SK-N-SH (cell line): ENCODE results near the gene SIL1. TPM values are rescaled to one million over a fixed set of nuclear protein-coding genes. Genes with fewer than 3 reads are reported as not detected.

ENCODE experiments used
- CTCF ChIA-PET: fragments of 300-600, 350-600 bp; formaldehyde crosslinking; extraction: SDS; loops from one replicate; lab custom pipeline; 2021; lab: Yijun Ruan, JAX
- POLR2A ChIA-PET: fragments of 350-600 bp; sonication (Branson Sonifier 250); formaldehyde crosslinking; extraction: SDS; loops from one replicate; lab custom pipeline; 2020; ENCODE audit warnings: antibody characterized with exemption, inconsistent platforms; lab: Yijun Ruan, JAX
- DNase-seq: peaks from one replicate; pipeline ENCODE4 v3.0.0; 2012
- H2AFZ ChIP-seq: fragments of 200-600 bp; sonication (generic); 2 replicates; pipeline ENCODE4 v1.8.1; 2016; ENCODE audit warnings: antibody characterized with exemption, mild to moderate bottlenecking, low read depth
- H3F3A ChIP-seq: fragments of 200-600 bp; sonication (generic); replicated peaks from 2 replicates; pipeline ENCODE3; 2016; ENCODE audit warnings: antibody characterized with exemption, mild to moderate bottlenecking; ENCODE audit not compliant: insufficient read depth
- H3K27ac ChIP-seq, 2 experiments: fragments of 200-500 bp in 1 of 2; fragments of 200-600 bp in 1 of 2; sonication (Bioruptor generic) in 1 of 2; sonication (generic), shearing (Covaris generic) in 1 of 2; 2 replicates each; pipeline versions ENCODE4 v1.5.1 to v1.6.1; 2014 to 2016; ENCODE audit warnings: low read depth in 2 of 2, inconsistent platforms in 1 of 2, low read length in 1 of 2, mild to moderate bottlenecking in 1 of 2, mixed read lengths in 1 of 2
- H3K27me3 ChIP-seq: fragments of 200-600 bp; sonication (generic), shearing (Covaris generic); 2 replicates; pipeline ENCODE4 v1.6.1; 2016; ENCODE audit warnings: mixed run types; ENCODE audit not compliant: insufficient read depth
- H3K36me3 ChIP-seq, 2 experiments: fragments of 200-500 bp in 1 of 2; fragments of 200-600 bp in 1 of 2; sonication (Bioruptor generic) in 1 of 2; sonication (generic) in 1 of 2; replicated peaks in 1 of 2; 2 replicates each; pipeline versions ENCODE3 to v1.5.1; 2014 to 2016; ENCODE audit warnings: low read length in 1 of 2, mild to moderate bottlenecking in 1 of 2; ENCODE audit not compliant: insufficient read depth in 2 of 2, control insufficient read depth in 1 of 2
- H3K4me1 ChIP-seq, 2 experiments: fragments of 200-500 bp in 1 of 2; fragments of 200-600 bp in 1 of 2; sonication (Bioruptor generic) in 1 of 2; sonication (generic), shearing (Covaris generic) in 1 of 2; 2 replicates each; pipeline versions ENCODE4 v1.5.1 to v1.6.1; 2014 to 2016; ENCODE audit warnings: low read depth in 1 of 2, low read length in 1 of 2, mixed run types in 1 of 2; ENCODE audit not compliant: insufficient read depth in 2 of 2, control insufficient read depth in 1 of 2
- H3K4me2 ChIP-seq: fragments of 200-600 bp; sonication (generic), shearing (Covaris generic); 2 replicates; pipeline ENCODE4 v1.6.1; 2017; ENCODE audit warnings: mixed run types
- H3K4me3 ChIP-seq, 2 experiments: fragments of 200-500 bp in 1 of 2; fragments of 200-600 bp in 1 of 2; sonication (Bioruptor generic) in 1 of 2; sonication (generic), shearing (Covaris generic) in 1 of 2; 2 replicates each; pipeline versions ENCODE4 v1.5.1 to v1.8.1; 2014 to 2016; ENCODE audit warnings: low read depth in 2 of 2, inconsistent platforms in 1 of 2, low read length in 1 of 2, mild to moderate bottlenecking in 1 of 2, mixed read lengths in 1 of 2, moderate library complexity in 1 of 2
- H3K79me2 ChIP-seq: fragments of 200-600 bp; sonication (generic); 2 replicates; pipeline ENCODE4 v1.8.1; 2017; ENCODE audit warnings: mild to moderate bottlenecking; ENCODE audit not compliant: insufficient read depth
- H3K9ac ChIP-seq: fragments of 200-600 bp; sonication (generic); 2 replicates; pipeline ENCODE4 v1.6.1; 2017; ENCODE audit warnings: mixed run types
- H3K9me2 ChIP-seq: fragments of 200-600 bp; sonication (generic); 2 replicates; pipeline ENCODE4 v1.6.1; 2017; ENCODE audit warnings: mixed run types
- H3K9me3 ChIP-seq: fragments of 200-600 bp; sonication (generic); 2 replicates; pipeline ENCODE4 v1.6.1; 2017; ENCODE audit warnings: mixed run types, mild to moderate bottlenecking, moderate library complexity
- H4K20me1 ChIP-seq: fragments of 200-600 bp; sonication (generic); 2 replicates; pipeline ENCODE4 v1.6.1; 2017; ENCODE audit warnings: mild to moderate bottlenecking, mixed run types; ENCODE audit not compliant: insufficient read depth
- CHD2 ChIP-seq: fragments of 150-350 bp; IDR thresholded peaks from 2 replicates; pipeline ENCODE4 v1.6.1; 2018; ENCODE audit warnings: low read length; ENCODE audit not compliant: partially characterized antibody
- EP300 ChIP-seq, 2 experiments: IDR thresholded peaks; 2 replicates each; pipeline versions ENCODE4 v1.4.0 to v1.6.1; 2012; ENCODE audit warnings: borderline replicate concordance in 1 of 2, low read depth in 1 of 2, low read length in 1 of 2
- FOSL2 ChIP-seq: IDR thresholded peaks from 2 replicates; pipeline ENCODE4 v1.4.0; 2012; ENCODE audit warnings: low read depth, mild to moderate bottlenecking, moderate library complexity, borderline replicate concordance
- FOXJ3 ChIP-seq: sonication (generic); formaldehyde crosslinking; IDR thresholded peaks from 2 replicates; pipeline ENCODE4 v1.5.1; 2020; ENCODE audit warnings: mild to moderate bottlenecking, missing genetic modification reagents
- GABPA ChIP-seq: IDR thresholded peaks from 2 replicates; pipeline ENCODE4 v1.4.0; 2012; ENCODE audit warnings: low read depth, mild to moderate bottlenecking
- GATA2 ChIP-seq: sonication (generic); formaldehyde crosslinking; IDR thresholded peaks from 2 replicates; pipeline ENCODE4 v1.5.0; 2020; ENCODE audit warnings: mild to moderate bottlenecking, missing genetic modification reagents
- IRF3 ChIP-seq: fragments of 150-350 bp; IDR thresholded peaks from 2 replicates; pipeline ENCODE4 v1.6.1; 2016; ENCODE audit warnings: mild to moderate bottlenecking, low read depth, low read length
- JUND ChIP-seq: IDR thresholded peaks from 2 replicates; pipeline ENCODE4 v1.4.0; 2012
- MEF2A ChIP-seq: IDR thresholded peaks from 2 replicates; pipeline ENCODE4 v1.4.0; 2012; ENCODE audit warnings: low read depth, borderline replicate concordance
- MXI1 ChIP-seq: IDR thresholded peaks from 2 replicates; pipeline ENCODE4 v1.6.1; 2012; ENCODE audit warnings: mild to moderate bottlenecking, low read depth, low read length, improper control_type of control experiment
- NFIC ChIP-seq: IDR thresholded peaks from 2 replicates; pipeline ENCODE4 v1.4.0; 2012; ENCODE audit warnings: borderline replicate concordance
- PBX3 ChIP-seq: IDR thresholded peaks from 2 replicates; pipeline ENCODE4; 2012
- POLR2AphosphoS5 ChIP-seq: IDR thresholded peaks from 2 replicates; pipeline ENCODE4 v1.6.1; 2012; ENCODE audit warnings: low read depth, low read length
- RAD21 ChIP-seq: IDR thresholded peaks from 2 replicates; pipeline ENCODE4 v1.6.1; 2012; ENCODE audit warnings: mild to moderate bottlenecking, low read length
- RCOR1 ChIP-seq: fragments of 150-350 bp; IDR thresholded peaks from 2 replicates; pipeline ENCODE4 v1.6.1; 2017; ENCODE audit warnings: antibody characterized with exemption, low read length
- REST ChIP-seq: IDR thresholded peaks from 2 replicates; pipeline ENCODE4 v1.6.1; 2012; ENCODE audit warnings: mild to moderate bottlenecking, low read depth, low read length, moderate library complexity
- RFX5 ChIP-seq: IDR thresholded peaks from 2 replicates; pipeline ENCODE4 v1.6.1; 2012; ENCODE audit warnings: mild to moderate bottlenecking, improper control_type of control experiment, low read length
- SIN3A ChIP-seq: IDR thresholded peaks from 2 replicates; pipeline ENCODE4 v1.6.1; 2012; ENCODE audit warnings: low read depth, mild to moderate bottlenecking, low read length, moderate library complexity, borderline replicate concordance
- SMC3 ChIP-seq: IDR thresholded peaks from 2 replicates; pipeline ENCODE4 v1.6.1; 2012; ENCODE audit warnings: low read depth, low read length, improper control_type of control experiment
- YY1 ChIP-seq: IDR thresholded peaks from 2 replicates; pipeline ENCODE4 v1.4.0; 2012; ENCODE audit warnings: low read depth, mild to moderate bottlenecking
- WGBS: methylation state at CpG from one replicate; pipeline ENCODE4 v1.1.6; 2017; ENCODE audit warnings: low lambda C conversion rate; 5-methylcytosine and 5-hydroxymethylcytosine counted together
- polyA plus RNA-seq, 3 experiments: library from polyadenylated mRNA; depleted of rRNA; stranded (reverse); fragments of >200 nt; gene quantifications; 2 replicates each; pipeline ENCODE4 v1.2.3, GENCODE V29; 2012

SIL1 gene
- polyA plus RNA-seq, 1 of the 3 experiments (the other 2 are of a cell fraction) = 25.9 TPM

GRCh38 chr5:138929571-138929955 lies 268.6 kb downstream of the SIL1 start:
- Histone ChIP-seq H3K36me3 (peaks cover 57 to 78% of the 10 kb centered on the region in 2 experiments), H4K20me1 (0 out of 2 replicates have a peak, but pooled peaks cover 6% of the 10 kb centered on the region), H3K9me3 (no peaks in the 10 kb centered on the region), H3K9me2 (no peaks in the 10 kb centered on the region), H3K4me1 (peaks cover 0 to 30% of the 10 kb centered on the region in 2 experiments; a peak in 2 of 4 replicates), H2AFZ (no peak overlapping the region), H3K9ac (no peak overlapping the region), H3K4me2 (no peak overlapping the region), H3K4me3 (no peak overlapping the region), H3K27ac (no peak overlapping the region; a peak in 1 of 4 replicates), H3K27me3 (no peaks in the 10 kb centered on the region), H3K79me2 (no peaks in the 10 kb centered on the region), H3F3A (no peaks in the 10 kb centered on the region)
- TF ChIP-seq JUND (no peak), GABPA (no peak)
- POLR2A ChIA-PET = no interaction called here
- CTCF ChIA-PET = no interaction called here
- DNase-seq = no peak
- WGBS = 95% methylated on average over 4 of the region's 4 CpGs

- Histone ChIP-seq H3K36me3 (peaks cover 51 to 68% of the 10 kb centered on the region in 2 experiments), H3K9ac (no peak overlapping the region), H3K4me3 (no peak overlapping the region), H3F3A (no peaks in the 10 kb centered on the region), H3K79me2 (peaks cover 13% of the 10 kb centered on the region), H3K27ac (peak overlapping the region in 1 of 2 experiments; percentile 86; a peak in 2 of 4 replicates), H2AFZ (no peak overlapping the region), H3K9me2 (no peaks in the 10 kb centered on the region), H3K4me2 (no peak overlapping the region), H3K4me1 (peaks cover 0 to 30% of the 10 kb centered on the region in 2 experiments; a peak in 2 of 4 replicates), H3K27me3 (no peaks in the 10 kb centered on the region), H3K9me3 (no peaks in the 10 kb centered on the region), H4K20me1 (peaks cover 6% of the 10 kb centered on the region; the same call in 1 of the 2 replicates)
- TF ChIP-seq RFX5 = no peak
- peak; percentile 65; the same call in 1 of the 2 replicates for TF ChIP-seq FOXJ3 (CRISPR knock-in tag)
- TF ChIP-seq YY1 = no peak
- no peak for TF ChIP-seq MEF2A
- TF ChIP-seq NFIC = peak; percentile 30; the same call in 1 of the 2 replicates
- TF ChIP-seq IRF3 = no peak
- TF ChIP-seq REST = no peak
- no peak for TF ChIP-seq FOSL2
- no peak for TF ChIP-seq POLR2AphosphoS5
- TF ChIP-seq PBX3 = no peak
- TF ChIP-seq EP300 (IDR thresholded peaks at IDR 0.05; ENCODE audit: borderline replicate concordance in 1 of 2, low read depth in 1 of 2, low read length in 1 of 2) = peak in 1 of 2 experiments; percentile 63; a peak in 1 of 4 replicates
- TF ChIP-seq GATA2 = peak; percentile 63
- TF ChIP-seq RAD21 = peak; percentile 44
- peak; percentile 38 for TF ChIP-seq CHD2
- TF ChIP-seq SMC3 = peak; percentile 24; the same call in 1 of the 2 replicates
- peak; percentile 90 for TF ChIP-seq MXI1
- TF ChIP-seq SIN3A = 0 out of 2 replicates have a peak, but pooled peaks have one; percentile 18
- TF ChIP-seq RCOR1 = peak; percentile 53
- ChIA-PET POLR2A (interaction anchor here (1.1 kb wide), 1 partner anchor 10 kb away, joined by 3 read pairs; no protein-coding TSS in a partner anchor), CTCF (interaction anchor here (0.6 to 1.1 kb wide), 2 partner anchors 286 to 377 kb away, joined by 3 read pairs; no protein-coding TSS in a partner anchor)
- peak; percentile 93 for DNase-seq
- WGBS = 75% methylated on average over 7 of the region's 7 CpGs
Observed at GRCh38 chr5:138927979-138928378, 270.2 kb downstream of the SIL1 start.
